Measurements from ENCODE around the gene TAF1D.

- TF ChIP-seq, protein P1, sequence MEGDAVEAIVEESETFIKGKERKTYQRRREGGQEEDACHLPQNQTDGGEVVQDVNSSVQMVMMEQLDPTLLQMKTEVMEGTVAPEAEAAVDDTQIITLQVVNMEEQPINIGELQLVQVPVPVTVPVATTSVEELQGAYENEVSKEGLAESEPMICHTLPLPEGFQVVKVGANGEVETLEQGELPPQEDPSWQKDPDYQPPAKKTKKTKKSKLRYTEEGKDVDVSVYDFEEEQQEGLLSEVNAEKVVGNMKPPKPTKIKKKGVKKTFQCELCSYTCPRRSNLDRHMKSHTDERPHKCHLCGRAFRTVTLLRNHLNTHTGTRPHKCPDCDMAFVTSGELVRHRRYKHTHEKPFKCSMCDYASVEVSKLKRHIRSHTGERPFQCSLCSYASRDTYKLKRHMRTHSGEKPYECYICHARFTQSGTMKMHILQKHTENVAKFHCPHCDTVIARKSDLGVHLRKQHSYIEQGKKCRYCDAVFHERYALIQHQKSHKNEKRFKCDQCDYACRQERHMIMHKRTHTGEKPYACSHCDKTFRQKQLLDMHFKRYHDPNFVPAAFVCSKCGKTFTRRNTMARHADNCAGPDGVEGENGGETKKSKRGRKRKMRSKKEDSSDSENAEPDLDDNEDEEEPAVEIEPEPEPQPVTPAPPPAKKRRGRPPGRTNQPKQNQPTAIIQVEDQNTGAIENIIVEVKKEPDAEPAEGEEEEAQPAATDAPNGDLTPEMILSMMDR (IDR thresholded peaks at IDR 0.05), result no peak
- no peak for TF ChIP-seq POLR2A (IDR thresholded peaks at IDR 0.05)
Measured at GRCh38 chr11:93727985-93728791, 13.1 kb downstream of the TAF1D start.

All from esophagus squamous epithelium (tissue), 4 donors.